ENCODE data around the gene DAB2IP.

The DAB2IP gene

DNA sequence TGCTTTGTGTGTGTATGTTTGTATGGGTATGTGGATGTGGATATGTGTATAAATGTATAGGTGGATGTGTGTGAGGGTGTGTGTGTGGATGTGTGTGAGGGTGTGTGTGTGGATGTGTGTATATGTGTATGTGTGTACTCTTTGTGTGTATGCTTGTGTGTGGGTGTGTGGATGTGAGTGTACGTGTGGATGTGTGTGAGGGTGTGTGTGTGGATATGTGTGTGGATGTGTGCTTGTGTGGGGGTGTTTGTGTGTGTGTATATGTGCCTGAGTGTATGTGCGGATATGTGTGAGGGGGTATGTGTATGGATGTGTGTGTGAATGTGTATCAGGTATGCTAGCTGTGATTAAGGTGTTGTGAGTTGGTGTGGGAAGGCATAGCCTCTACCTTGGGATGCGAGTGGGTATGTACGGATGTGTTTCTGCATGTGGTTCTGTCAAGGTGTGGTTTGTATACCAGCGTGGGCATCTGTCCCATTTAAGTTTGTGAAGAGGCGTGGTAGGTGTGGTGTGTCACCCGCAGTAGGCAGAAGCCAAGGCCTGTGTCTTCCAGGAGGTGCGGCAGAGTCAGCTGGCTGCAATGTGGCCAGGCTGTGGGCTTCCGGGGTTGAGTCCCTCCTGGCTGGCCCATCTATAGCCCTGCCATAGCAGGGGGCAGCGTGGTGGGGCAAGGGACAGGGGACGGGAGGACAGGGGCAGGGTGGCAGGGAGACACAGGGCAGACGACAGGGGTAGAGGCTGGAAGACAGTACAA is 155.8 kb downstream of the DAB2IP start:
- TF ChIP-seq, protein P1, sequence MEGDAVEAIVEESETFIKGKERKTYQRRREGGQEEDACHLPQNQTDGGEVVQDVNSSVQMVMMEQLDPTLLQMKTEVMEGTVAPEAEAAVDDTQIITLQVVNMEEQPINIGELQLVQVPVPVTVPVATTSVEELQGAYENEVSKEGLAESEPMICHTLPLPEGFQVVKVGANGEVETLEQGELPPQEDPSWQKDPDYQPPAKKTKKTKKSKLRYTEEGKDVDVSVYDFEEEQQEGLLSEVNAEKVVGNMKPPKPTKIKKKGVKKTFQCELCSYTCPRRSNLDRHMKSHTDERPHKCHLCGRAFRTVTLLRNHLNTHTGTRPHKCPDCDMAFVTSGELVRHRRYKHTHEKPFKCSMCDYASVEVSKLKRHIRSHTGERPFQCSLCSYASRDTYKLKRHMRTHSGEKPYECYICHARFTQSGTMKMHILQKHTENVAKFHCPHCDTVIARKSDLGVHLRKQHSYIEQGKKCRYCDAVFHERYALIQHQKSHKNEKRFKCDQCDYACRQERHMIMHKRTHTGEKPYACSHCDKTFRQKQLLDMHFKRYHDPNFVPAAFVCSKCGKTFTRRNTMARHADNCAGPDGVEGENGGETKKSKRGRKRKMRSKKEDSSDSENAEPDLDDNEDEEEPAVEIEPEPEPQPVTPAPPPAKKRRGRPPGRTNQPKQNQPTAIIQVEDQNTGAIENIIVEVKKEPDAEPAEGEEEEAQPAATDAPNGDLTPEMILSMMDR (IDR thresholded peaks at IDR 0.05; ENCODE audit: control insufficient read depth, extremely low read depth, insufficient read depth) = no peak
- no peak overlapping the region for H3K4me3 ChIP-seq (ENCODE audit: low read depth, low read length)
- no peak for DNase-seq (ENCODE audit: low read depth)

DNA sequence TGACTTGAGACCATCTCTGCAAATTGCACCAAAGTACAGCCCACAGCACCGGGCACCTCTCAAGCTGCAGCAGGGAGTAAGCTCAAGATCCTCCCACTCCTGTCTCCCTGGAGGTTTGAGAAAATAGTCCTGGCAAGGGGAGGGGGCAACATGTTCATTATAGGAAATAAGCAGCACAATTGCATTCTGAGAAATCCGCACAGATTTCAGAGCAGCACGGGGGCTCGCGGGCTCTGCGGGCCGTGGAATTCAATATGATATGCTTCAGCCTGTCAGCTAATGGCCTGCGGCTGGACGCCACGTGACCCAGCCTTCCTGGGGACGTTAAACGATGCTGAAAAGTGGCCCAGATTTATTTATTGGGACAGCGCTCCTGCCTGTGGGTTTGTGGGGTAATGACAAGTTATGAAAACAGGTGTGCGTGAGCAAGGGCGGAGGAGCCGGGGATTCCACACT is 156.4 kb downstream of the DAB2IP start:
- no peak for DNase-seq (ENCODE audit: low read depth)
- TF ChIP-seq, protein P1 (IDR thresholded peaks at IDR 0.05; ENCODE audit: control insufficient read depth, extremely low read depth, insufficient read depth) = no peak
- no peak overlapping the region for H3K4me3 ChIP-seq (ENCODE audit: low read depth, low read length)

DNA sequence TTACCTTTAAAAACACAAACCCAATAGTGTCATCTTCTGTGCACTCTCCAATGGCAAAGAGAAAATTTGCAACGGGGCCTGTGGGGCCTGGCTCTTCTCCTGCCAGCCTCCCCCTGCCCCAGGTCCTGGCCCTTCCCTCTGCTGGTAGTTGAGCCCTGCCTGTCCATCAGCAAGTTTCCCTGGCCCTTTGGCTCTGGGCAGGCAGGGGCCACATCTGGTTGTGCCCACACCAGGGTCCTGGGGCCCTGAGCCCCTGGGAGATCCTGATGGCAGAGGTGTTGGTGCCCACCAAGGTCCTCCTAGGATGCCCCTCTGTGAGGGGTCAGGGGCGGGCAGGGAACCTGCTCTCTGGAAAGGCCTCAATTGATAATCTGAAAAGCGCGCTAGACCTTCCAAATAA is 157.3 kb downstream of the DAB2IP start:
- TF ChIP-seq, protein P1 (IDR thresholded peaks at IDR 0.05; ENCODE audit: control insufficient read depth, extremely low read depth, insufficient read depth) = no peak
- DNase-seq (ENCODE audit: low read depth) = no peak
- no peak overlapping the region for H3K4me3 ChIP-seq (ENCODE audit: low read depth, low read length)

DNA sequence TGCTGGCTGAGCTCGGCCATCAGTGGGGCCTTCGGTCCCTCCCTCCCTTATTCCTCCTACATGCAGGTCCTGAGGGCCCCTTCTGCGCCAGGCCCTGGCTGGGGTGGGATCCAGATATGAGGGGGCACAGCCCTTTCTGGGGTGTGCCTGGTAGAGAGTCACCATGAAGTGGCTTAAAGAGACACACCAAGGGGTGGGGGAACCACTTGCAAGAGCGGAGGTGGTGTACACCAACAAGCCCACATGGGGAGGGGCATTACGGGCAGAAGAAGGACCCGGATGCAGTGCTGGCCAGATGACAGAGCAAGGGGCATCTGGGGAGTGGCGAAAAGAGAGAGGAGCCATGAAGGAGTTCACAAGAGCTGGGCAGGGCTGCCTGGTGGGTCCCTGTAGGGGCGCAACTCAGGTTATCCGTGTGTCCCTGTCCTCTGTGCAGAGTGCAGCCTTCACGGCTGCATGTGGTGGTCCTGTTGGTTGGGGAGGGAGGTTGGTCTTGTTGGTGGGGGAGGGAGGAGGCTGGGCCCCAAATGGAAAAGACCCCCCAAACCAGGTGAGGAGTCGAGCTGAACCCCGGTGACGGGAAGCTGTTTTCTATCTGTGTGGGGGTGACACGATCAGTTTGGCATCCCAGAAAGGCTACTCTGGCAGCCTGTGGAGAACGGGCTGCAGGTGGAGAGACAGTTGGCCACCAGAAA is 158.1 kb downstream of the DAB2IP start:
- H3K4me3 ChIP-seq (ENCODE audit: low read depth, low read length) = no peak overlapping the region
- TF ChIP-seq, protein P1 (IDR thresholded peaks at IDR 0.05; ENCODE audit: control insufficient read depth, extremely low read depth, insufficient read depth) = no peak
- no peak for DNase-seq (ENCODE audit: low read depth)

DNA sequence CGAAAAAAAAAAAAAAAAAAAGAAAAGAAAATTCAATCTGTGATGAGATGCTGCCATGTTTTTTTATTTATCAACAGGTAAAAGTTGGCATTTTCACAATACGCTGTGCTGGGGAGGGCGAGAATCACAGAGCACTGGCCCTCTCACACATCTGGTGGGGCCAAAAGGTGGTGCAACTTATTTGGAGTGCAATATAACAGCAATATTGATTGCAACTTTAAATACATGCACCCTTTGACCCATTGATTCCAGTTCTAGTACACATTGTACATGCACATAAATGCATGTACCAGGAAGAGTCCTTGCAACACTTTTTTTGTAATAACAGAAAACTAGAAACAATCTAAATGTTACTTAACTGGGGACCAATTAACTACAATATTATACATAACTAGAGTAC is 159.1 kb downstream of the DAB2IP start:
- TF ChIP-seq, protein P1 (IDR thresholded peaks at IDR 0.05; ENCODE audit: control insufficient read depth, extremely low read depth, insufficient read depth) = no peak

DNA sequence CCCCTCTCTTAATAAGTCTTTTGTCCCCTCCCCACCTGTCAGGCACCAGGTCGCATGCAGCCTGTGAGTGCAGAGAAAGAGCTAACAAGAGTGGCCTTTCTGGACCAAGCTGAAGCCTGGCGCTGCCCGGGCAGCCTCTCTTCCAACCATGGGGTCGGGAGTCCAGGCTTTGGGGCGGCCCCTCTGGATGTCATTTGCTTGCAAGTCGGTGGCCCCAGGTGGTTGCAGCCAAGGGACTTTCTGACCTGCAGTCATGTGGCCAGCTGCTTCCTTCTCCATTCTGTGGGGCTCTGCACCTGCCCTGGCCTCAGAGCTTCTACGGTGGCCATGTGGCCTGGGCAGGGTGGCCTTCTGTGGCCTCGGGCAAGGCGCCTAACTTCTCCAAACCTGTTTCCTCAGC is 159.7 kb downstream of the DAB2IP start:
- H3K4me3 ChIP-seq (ENCODE audit: low read depth, low read length) = no peak overlapping the region
- no peak for DNase-seq (ENCODE audit: low read depth)
- TF ChIP-seq, protein P1 (IDR thresholded peaks at IDR 0.05; ENCODE audit: control insufficient read depth, extremely low read depth, insufficient read depth) = no peak

More for the DNA sequence above, 159.1 kb downstream of the DAB2IP start:
- no peak for DNase-seq (ENCODE audit: low read depth)
- no peak overlapping the region for H3K4me3 ChIP-seq (ENCODE audit: low read depth, low read length)
